Measurements from ENCODE around the gene MT1B. TPM values are rescaled to one million over a fixed set of nuclear protein-coding genes. Genes with fewer than 3 reads are reported as not detected.

Gene MT1B
- total RNA-seq, 1 experiment from 2014 or later: not detected

DNA sequence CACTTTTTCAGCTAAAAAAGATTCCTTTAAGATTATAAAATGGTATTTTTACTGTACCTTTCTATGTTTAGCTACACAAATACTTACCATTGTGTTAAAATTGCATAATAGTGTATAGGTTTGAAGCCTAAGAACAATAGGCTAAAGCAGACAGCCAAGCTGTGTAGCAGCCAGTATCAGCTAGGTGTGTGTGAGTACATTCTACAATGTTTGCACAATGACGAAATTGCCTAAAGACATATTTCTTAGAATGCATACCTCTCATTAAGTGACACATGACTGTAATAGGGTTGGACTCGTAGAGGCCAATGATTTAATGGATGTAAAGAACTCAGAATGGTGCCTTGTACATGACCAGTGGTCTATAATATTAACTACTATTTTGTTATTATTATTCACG, 1.9 kb upstream of the MT1B start:
- H3K14ac ChIP-seq (ENCODE audit: insufficient read depth, low read length): no peak overlapping the region
- H3K4ac ChIP-seq (ENCODE audit: low read depth, low read length): no peak overlapping the region
- no peaks in the 10 kb centered on the region for H3K23me2 ChIP-seq (ENCODE audit: insufficient read length, low read depth, low read length, poor library complexity, severe bottlenecking)
- no peak overlapping the region for H2BK15ac ChIP-seq (ENCODE audit: low read depth, low read length)
- H3K4me1 Mint-ChIP-seq: peaks cover 2 to 12% of the 10 kb centered on the region in 2 experiments; a peak in 2 of 4 replicates
- no peaks in the 10 kb centered on the region for H3K79me2 ChIP-seq (ENCODE audit: insufficient read depth, low read length)
- no peak overlapping the region for H4K8ac ChIP-seq (replicated peaks; ENCODE audit: insufficient read length, low read depth, low read length)
- H3K9ac ChIP-seq (ENCODE audit: extremely low read depth, insufficient read length, low read length): no peak overlapping the region
- no peak overlapping the region for H2AK5ac ChIP-seq (ENCODE audit: insufficient read length, low read length)
- no peaks in the 10 kb centered on the region for H3K36me3 Mint-ChIP-seq (ENCODE audit: insufficient read depth in 1 of 3, low read depth in 3 of 3)
- H4K5ac ChIP-seq (ENCODE audit: insufficient read length, low read depth, low read length): no peak overlapping the region
- no peak overlapping the region for H3K56ac ChIP-seq (ENCODE audit: insufficient read length, low read depth, low read length)
- no peak overlapping the region for H3K4me2 ChIP-seq (ENCODE audit: insufficient read depth, insufficient read length, low read length)
- DNase-seq: no peak
- no peak overlapping the region for H3T11ph ChIP-seq (ENCODE audit: low read length)
- no peak overlapping the region for H3K4me3 Mint-ChIP-seq
- H2BK12ac ChIP-seq (ENCODE audit: insufficient read length, low read depth, low read length): no peak overlapping the region
- WGBS (ENCODE audit: extremely low coverage, insufficient read length, low lambda C conversion rate): no CpG with 5 or more reads among the region's 3 CpGs
- H2BK120ac ChIP-seq (ENCODE audit: low read depth, low read length, poor library complexity, severe bottlenecking): no peak overlapping the region
- no peak overlapping the region for H2AFZ ChIP-seq (ENCODE audit: low read length)
- TF ChIP-seq, protein P1, sequence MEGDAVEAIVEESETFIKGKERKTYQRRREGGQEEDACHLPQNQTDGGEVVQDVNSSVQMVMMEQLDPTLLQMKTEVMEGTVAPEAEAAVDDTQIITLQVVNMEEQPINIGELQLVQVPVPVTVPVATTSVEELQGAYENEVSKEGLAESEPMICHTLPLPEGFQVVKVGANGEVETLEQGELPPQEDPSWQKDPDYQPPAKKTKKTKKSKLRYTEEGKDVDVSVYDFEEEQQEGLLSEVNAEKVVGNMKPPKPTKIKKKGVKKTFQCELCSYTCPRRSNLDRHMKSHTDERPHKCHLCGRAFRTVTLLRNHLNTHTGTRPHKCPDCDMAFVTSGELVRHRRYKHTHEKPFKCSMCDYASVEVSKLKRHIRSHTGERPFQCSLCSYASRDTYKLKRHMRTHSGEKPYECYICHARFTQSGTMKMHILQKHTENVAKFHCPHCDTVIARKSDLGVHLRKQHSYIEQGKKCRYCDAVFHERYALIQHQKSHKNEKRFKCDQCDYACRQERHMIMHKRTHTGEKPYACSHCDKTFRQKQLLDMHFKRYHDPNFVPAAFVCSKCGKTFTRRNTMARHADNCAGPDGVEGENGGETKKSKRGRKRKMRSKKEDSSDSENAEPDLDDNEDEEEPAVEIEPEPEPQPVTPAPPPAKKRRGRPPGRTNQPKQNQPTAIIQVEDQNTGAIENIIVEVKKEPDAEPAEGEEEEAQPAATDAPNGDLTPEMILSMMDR (conservative IDR thresholded peaks at IDR 0.05): no peak
- no peaks in the 10 kb centered on the region for H3K9me3 Mint-ChIP-seq
- H2BK20ac ChIP-seq (ENCODE audit: low read depth, low read length, poor library complexity, severe bottlenecking): no peak overlapping the region
- no peak overlapping the region for H3K18ac ChIP-seq (ENCODE audit: insufficient read length, low read depth, low read length)
- H3K4me1 ChIP-seq (ENCODE audit: insufficient read depth, low read length): no peaks in the 10 kb centered on the region
- no peak overlapping the region for H3K27ac Mint-ChIP-seq
- no peaks in the 10 kb centered on the region for H3K79me1 ChIP-seq (ENCODE audit: insufficient read depth, low read depth, low read length, poor library complexity, severe bottlenecking)
- H3K27me3 ChIP-seq (ENCODE audit: insufficient read depth, low read length): peaks cover 26% of the 10 kb centered on the region; the same call in 1 of the 2 replicates
- no peaks in the 10 kb centered on the region for H4K20me1 ChIP-seq (ENCODE audit: control insufficient read depth, insufficient read depth, insufficient read length)
- no peak overlapping the region for H3K27ac ChIP-seq (ENCODE audit: insufficient read length, low read depth, low read length)
- no peak overlapping the region for H3K23ac ChIP-seq (ENCODE audit: insufficient read length, low read depth, low read length)
- no peaks in the 10 kb centered on the region for H3K9me3 ChIP-seq (ENCODE audit: control insufficient read depth, low read depth, low read length)
- no peak overlapping the region for H4K91ac ChIP-seq (ENCODE audit: insufficient read length, low read depth, low read length)
- no peak overlapping the region for H2BK5ac ChIP-seq (ENCODE audit: insufficient read length, low read length)
- peaks cover 89% of the 10 kb centered on the region for H3K27me3 Mint-ChIP-seq (ENCODE audit: low read depth)

Data from H9 (cell line).